ENCODE data around the gene EEF2.
"Not testable (repeated sequence)": the region's sequence is repeated elsewhere in the genome, so short reads cannot be mapped to it uniquely, and the experiment has no call there.

DNA sequence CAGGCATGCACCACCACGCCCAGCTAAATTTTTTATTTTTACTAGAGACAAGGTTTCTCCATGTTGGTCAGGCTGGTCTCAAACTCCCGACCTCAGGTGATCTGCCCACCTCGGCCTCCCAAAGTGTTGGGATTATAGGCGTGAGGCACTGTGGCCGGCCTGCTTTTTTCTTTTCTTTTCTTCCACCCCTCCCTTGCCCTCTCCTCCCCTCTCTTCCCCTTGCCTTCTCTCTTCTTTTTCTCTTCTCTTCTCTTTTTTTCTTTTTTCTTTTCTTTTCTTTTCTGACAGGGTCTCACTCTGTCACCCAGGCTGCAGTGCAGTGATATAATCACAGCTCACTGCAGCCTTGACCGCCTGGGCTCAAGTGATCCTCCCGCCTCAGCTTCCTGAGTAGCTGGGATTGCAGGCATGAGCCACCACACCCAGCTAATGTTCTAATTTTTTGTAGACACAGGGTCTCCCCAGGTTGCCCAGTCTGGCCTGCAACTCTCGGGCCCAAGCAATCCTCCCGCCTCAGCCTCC, 32.4 kb downstream of the EEF2 start:
- TF ChIP-seq, protein P1, sequence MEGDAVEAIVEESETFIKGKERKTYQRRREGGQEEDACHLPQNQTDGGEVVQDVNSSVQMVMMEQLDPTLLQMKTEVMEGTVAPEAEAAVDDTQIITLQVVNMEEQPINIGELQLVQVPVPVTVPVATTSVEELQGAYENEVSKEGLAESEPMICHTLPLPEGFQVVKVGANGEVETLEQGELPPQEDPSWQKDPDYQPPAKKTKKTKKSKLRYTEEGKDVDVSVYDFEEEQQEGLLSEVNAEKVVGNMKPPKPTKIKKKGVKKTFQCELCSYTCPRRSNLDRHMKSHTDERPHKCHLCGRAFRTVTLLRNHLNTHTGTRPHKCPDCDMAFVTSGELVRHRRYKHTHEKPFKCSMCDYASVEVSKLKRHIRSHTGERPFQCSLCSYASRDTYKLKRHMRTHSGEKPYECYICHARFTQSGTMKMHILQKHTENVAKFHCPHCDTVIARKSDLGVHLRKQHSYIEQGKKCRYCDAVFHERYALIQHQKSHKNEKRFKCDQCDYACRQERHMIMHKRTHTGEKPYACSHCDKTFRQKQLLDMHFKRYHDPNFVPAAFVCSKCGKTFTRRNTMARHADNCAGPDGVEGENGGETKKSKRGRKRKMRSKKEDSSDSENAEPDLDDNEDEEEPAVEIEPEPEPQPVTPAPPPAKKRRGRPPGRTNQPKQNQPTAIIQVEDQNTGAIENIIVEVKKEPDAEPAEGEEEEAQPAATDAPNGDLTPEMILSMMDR (conservative IDR thresholded peaks at IDR 0.05), result not testable (repeated sequence)
- not testable (repeated sequence) for TF ChIP-seq EZH2 (IDR thresholded peaks at IDR 0.05; ENCODE audit: low read depth)

Data from PC-9 (cell line).